GM10266 (cell line): ENCODE data around the gene DSCAM.

Source experiments
- DNase-seq: peaks from one replicate; pipeline ENCODE4 v3.0.0; 2012; ENCODE audit errors: extremely low spot score
- TF ChIP-seq, protein P1 (sequence below): IDR thresholded peaks from 2 replicates; pipeline ENCODE4 v1.5.1; 2012; ENCODE audit warnings: mild to moderate bottlenecking, low read depth; ENCODE audit not compliant: control insufficient read depth, insufficient read depth; ENCODE audit errors: missing control alignments

The DSCAM gene

DNA sequence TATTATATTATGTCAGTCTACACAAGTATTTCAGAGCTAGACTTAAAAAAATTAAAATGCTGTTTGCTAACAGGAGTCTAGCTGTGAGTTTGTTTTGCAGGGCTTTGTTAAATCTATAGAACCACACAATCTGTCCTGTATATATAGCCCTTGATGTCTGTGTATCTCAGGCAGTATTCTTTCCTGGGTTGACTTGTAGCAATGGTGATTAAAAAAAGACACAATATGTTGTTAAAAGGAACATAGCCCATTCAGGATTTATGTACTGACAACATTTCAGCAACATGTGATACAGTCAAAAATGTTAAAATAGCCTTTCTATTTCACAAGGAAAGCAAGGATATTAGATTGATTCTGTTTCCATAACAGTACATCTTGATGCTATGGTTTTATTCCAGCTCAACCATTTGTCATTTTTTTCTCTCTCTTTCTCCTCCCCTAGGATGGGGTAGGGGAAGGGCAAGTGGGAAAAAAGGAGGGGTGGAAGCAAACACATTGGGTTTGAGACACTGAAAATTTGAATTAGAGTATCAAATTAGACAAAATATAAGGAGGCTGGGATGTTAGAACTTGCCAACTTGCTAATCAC lies 139.2 kb downstream of the DSCAM start:
- no peak for DNase-seq
- TF ChIP-seq, protein P1, sequence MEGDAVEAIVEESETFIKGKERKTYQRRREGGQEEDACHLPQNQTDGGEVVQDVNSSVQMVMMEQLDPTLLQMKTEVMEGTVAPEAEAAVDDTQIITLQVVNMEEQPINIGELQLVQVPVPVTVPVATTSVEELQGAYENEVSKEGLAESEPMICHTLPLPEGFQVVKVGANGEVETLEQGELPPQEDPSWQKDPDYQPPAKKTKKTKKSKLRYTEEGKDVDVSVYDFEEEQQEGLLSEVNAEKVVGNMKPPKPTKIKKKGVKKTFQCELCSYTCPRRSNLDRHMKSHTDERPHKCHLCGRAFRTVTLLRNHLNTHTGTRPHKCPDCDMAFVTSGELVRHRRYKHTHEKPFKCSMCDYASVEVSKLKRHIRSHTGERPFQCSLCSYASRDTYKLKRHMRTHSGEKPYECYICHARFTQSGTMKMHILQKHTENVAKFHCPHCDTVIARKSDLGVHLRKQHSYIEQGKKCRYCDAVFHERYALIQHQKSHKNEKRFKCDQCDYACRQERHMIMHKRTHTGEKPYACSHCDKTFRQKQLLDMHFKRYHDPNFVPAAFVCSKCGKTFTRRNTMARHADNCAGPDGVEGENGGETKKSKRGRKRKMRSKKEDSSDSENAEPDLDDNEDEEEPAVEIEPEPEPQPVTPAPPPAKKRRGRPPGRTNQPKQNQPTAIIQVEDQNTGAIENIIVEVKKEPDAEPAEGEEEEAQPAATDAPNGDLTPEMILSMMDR = no peak

DNA sequence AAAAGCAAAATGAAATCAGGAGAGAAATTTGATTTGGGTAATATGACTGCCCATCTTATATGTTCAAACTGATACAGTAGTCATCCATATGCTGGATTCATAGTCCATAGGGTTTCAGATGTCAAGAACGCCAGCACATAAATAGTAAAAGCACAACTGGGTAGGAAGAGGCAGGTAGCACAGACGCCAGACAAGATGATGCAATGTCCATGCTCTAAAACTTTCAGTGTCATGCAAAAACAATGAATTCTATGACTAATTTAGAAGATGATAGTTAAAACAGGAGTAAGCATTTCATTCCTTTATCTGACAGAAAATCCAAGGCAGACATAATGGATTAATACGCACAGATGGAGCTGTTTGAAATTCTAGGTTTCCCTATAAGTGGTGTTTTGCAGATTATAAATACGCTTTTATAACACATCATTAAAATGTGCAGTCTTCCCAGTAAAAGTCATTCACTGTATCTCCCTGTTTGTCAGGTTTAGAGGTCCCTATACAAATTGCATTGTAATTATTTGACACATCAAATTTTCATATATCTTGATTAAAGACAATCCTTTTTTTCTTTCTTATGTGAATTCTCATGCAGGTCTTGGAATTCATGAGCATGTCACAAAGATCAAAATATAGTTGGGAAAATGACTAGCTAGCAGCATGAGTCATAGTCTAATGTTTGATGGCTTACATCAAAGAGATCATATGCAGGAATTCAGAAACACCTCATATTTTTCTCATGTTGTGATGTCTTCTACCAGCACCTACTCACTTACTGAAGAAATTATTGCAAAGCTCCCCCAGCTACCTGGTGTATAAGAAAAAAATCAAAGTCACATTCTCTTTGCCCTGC lies 139.9 kb downstream of the DSCAM start:
- DNase-seq = no peak
- TF ChIP-seq, protein P1 = no peak

DNA sequence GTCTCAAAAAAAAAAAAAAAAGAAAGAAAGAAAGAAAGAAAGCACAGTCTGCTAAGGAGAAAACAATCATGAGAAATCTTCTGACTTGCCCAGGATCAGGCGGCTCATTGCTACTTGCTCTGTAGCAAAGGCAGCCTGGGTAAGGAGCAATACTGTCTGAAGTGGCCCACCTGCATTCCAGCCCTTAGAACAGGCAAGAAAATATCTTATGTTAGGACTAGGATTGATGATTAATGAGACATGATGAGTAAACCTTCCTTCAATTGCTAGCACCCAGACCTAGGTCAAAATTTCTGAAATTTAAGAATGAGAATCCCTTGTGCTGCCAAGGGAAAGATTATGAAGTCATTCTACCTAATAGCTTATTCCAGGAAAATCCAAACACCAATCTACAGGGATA lies 140.8 kb downstream of the DSCAM start:
- no peak for DNase-seq
- TF ChIP-seq, protein P1 = no peak

DNA sequence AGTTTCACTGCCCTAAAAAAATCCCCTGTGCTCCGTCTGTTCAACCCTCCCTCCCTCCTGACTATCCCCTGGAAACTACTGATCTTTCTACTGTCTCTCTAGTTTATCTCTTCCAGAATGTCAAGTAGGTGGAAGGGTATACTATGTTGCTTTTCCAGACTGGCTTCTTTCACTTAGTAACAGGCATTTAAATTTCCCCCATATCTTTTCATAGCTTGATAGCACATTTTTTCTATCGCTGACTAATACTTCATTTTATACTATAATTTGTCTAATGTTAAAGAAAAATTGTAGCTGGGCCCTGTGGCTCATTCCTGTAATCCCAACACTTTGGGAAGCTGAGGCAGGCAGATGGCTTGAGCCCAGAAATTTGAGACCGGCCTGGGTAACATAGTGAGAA lies 142.8 kb downstream of the DSCAM start:
- TF ChIP-seq, protein P1 = no peak
- DNase-seq = no peak

DNA sequence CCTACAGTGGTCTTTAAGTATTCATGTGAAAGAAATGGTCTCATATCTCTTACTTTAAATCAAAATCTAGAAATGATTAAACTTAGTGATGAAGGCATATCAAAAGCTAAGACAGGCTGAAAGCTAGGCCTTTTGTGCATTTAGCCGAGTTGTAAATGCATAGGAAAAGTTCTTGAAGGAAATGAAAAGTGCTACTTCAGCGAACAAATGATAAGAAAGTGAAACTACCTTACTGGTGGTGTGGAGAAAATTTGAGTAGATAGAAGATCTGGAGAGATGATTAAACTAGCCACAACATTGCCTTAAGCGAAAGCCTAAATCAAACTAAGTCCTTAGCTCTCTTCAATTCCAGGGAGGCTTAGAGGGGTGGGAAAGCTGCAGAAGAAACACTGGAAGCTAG lies 147.6 kb downstream of the DSCAM start:
- TF ChIP-seq, protein P1 = no peak
- no peak for DNase-seq

DNA sequence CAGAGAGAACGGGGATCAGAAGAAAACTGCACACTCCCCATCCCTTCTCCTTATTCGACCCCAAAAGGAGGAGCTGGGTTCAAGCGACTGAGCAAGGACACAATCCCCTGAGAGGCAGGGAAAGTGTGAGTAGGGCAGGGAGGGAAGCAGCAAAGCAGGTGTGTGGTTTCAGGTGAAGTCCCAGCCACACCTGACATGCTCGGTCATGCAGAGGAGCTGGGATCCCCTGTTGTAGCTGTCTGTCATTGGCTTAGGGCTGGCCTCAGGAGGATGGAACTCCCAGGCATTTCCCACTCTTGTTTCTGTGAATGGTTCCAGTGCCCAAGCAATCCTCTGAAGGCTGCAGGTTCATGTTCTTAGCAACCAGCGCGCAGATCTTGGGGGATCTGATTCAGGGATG lies 150.7 kb downstream of the DSCAM start:
- TF ChIP-seq, protein P1 = no peak
- DNase-seq = no peak

DNA sequence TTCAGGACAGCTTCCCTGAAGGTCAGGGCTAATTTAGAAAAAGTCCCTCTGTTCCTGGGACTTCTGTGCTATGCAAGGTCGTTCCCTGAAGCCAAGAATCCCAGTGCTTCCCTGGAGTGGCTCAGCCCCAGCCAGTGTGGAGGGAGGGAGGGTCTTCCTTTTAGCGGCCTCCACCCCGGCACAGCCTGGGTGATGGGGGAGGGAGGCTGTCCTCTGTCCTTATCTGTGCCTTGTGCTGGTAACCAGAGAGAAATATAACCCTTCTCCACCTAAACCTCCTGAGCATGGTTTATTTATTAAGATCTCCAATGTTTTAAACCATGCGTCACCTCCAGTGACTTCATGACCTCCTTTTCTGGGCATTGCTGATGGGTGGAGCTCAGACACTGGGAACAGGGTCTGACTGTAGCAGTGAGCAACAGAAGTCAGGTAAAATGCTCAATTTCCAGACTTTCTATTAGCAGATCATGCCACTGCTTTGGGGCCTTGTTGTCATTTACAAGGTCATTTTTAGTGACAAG lies 157.1 kb downstream of the DSCAM start:
- TF ChIP-seq, protein P1 = no peak
- no peak for DNase-seq
